Measurements from ENCODE around the gene ARHGAP15.

ARHGAP15 gene

DNA sequence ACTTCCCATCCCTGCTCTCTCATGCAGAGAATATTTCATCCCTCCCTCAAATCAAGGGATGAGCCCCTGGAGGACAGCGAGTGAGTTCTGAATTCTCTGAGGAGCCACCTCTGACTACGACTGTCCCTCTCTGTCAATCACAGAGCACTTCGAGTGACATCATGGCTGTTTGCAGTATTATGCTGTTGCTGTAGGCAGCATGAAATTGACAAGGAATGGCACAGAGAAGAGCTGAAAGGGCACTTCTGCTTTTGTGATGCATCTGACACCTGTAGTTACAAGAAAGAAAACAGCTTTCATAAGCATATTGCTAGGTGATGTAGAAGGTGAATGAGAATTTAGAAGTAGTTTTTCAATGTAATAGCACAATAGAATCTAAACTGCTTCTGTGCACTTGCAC, 166.9 kb downstream of the ARHGAP15 start:
- Histone ChIP-seq H3K79me2 (ENCODE audit: insufficient read depth, low read depth) (no peaks in the 10 kb centered on the region), H4K20me1 (ENCODE audit: insufficient read depth) (no peaks in the 10 kb centered on the region), H3K4me1 (ENCODE audit: low read depth, poor library complexity, severe bottlenecking) (no peaks in the 10 kb centered on the region), H3K4me2 (no peak overlapping the region), H3K27ac (no peak overlapping the region), H3K9ac (no peak overlapping the region), H2AFZ (ENCODE audit: low read depth) (no peak overlapping the region), H3K4me3 (IDR thresholded peaks at IDR 0.05; ENCODE audit: insufficient read depth, low read depth, low read length) (no peak overlapping the region), H3K36me3 (ENCODE audit: insufficient read depth) (no peaks in the 10 kb centered on the region), H3K27me3 (ENCODE audit: insufficient read depth, low read depth) (no peaks in the 10 kb centered on the region)
- TF ChIP-seq, protein P1, sequence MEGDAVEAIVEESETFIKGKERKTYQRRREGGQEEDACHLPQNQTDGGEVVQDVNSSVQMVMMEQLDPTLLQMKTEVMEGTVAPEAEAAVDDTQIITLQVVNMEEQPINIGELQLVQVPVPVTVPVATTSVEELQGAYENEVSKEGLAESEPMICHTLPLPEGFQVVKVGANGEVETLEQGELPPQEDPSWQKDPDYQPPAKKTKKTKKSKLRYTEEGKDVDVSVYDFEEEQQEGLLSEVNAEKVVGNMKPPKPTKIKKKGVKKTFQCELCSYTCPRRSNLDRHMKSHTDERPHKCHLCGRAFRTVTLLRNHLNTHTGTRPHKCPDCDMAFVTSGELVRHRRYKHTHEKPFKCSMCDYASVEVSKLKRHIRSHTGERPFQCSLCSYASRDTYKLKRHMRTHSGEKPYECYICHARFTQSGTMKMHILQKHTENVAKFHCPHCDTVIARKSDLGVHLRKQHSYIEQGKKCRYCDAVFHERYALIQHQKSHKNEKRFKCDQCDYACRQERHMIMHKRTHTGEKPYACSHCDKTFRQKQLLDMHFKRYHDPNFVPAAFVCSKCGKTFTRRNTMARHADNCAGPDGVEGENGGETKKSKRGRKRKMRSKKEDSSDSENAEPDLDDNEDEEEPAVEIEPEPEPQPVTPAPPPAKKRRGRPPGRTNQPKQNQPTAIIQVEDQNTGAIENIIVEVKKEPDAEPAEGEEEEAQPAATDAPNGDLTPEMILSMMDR (conservative IDR thresholded peaks at IDR 0.05; ENCODE audit: low read depth, low read length) = no peak

DNA sequence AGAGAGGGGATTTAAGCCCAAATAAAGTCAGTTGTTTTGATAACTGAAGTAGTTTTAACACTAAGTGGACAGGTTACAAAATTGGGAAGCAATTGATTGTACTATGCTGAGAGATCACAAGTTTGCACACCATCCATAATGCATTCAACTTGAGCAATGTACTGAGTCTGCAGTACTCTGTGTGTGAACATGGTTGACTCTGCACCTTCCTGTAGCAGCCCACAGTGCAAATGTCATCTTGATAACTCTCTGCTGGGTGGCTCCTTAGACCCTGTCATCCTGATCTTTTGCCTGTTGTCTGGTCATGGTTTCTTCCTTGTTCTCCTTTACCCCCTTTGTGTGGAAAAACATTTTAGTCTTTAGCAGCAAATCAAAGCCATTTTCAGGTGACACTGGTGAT, 168.0 kb downstream of the ARHGAP15 start:
- no peaks in the 10 kb centered on the region for H3K4me1 ChIP-seq (ENCODE audit: low read depth, poor library complexity, severe bottlenecking)
- no peak overlapping the region for H2AFZ ChIP-seq (ENCODE audit: low read depth)
- H3K27me3 ChIP-seq (ENCODE audit: insufficient read depth, low read depth) = no peaks in the 10 kb centered on the region
- H3K9ac ChIP-seq = no peak overlapping the region
- H4K20me1 ChIP-seq (ENCODE audit: insufficient read depth) = no peaks in the 10 kb centered on the region
- TF ChIP-seq, protein P1 (conservative IDR thresholded peaks at IDR 0.05; ENCODE audit: low read depth, low read length) = no peak
- H3K4me3 ChIP-seq (IDR thresholded peaks at IDR 0.05; ENCODE audit: insufficient read depth, low read depth, low read length) = no peak overlapping the region
- H3K79me2 ChIP-seq (ENCODE audit: insufficient read depth, low read depth) = no peaks in the 10 kb centered on the region
- no peaks in the 10 kb centered on the region for H3K36me3 ChIP-seq (ENCODE audit: insufficient read depth)
- H3K27ac ChIP-seq = no peak overlapping the region
- H3K4me2 ChIP-seq = no peak overlapping the region

- Histone ChIP-seq H3K4me2 (no peak overlapping the region), H3K4me1 (ENCODE audit: low read depth, poor library complexity, severe bottlenecking) (no peaks in the 10 kb centered on the region), H4K20me1 (ENCODE audit: insufficient read depth) (no peaks in the 10 kb centered on the region), H3K4me3 (IDR thresholded peaks at IDR 0.05; ENCODE audit: insufficient read depth, low read depth, low read length) (no peak overlapping the region), H3K36me3 (ENCODE audit: insufficient read depth) (no peaks in the 10 kb centered on the region), H3K27me3 (ENCODE audit: insufficient read depth, low read depth) (no peaks in the 10 kb centered on the region), H2AFZ (ENCODE audit: low read depth) (no peak overlapping the region), H3K9ac (no peak overlapping the region), H3K79me2 (ENCODE audit: insufficient read depth, low read depth) (no peaks in the 10 kb centered on the region), H3K27ac (no peak overlapping the region)
- TF ChIP-seq, protein P1 (conservative IDR thresholded peaks at IDR 0.05; ENCODE audit: low read depth, low read length) = no peak
Observed at GRCh38 chr2:143300536-143300935, 171.3 kb downstream of the ARHGAP15 start.

DNA sequence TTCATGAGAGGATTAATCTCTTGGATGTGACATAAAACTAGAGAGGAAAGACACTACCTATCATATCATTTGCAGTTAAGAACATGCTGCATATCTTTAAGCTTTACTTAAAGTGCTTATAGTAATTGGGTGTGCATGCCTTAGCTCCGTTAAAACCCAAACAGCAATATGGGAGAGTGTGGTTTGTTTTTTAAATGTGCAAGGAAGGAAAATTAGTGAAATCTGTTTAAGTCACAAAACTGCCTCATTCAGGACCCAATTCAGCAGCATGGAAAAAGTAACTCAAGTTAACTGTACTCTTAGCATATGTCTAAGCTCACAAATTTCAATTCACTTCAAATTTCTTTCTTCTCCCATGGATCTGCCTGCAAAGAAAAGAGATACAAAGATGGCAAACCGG, 182.2 kb downstream of the ARHGAP15 start:
- H3K27me3 ChIP-seq (ENCODE audit: insufficient read depth, low read depth) = no peaks in the 10 kb centered on the region
- H4K20me1 ChIP-seq (ENCODE audit: insufficient read depth) = no peaks in the 10 kb centered on the region
- H3K27ac ChIP-seq = no peak overlapping the region
- H3K9ac ChIP-seq = no peak overlapping the region
- no peak overlapping the region for H3K4me2 ChIP-seq
- no peaks in the 10 kb centered on the region for H3K4me1 ChIP-seq (ENCODE audit: low read depth, poor library complexity, severe bottlenecking)
- no peak overlapping the region for H3K4me3 ChIP-seq (IDR thresholded peaks at IDR 0.05; ENCODE audit: insufficient read depth, low read depth, low read length)
- TF ChIP-seq, protein P1 (conservative IDR thresholded peaks at IDR 0.05; ENCODE audit: low read depth, low read length) = no peak
- no peak overlapping the region for H2AFZ ChIP-seq (ENCODE audit: low read depth)
- H3K79me2 ChIP-seq (ENCODE audit: insufficient read depth, low read depth) = no peaks in the 10 kb centered on the region
- H3K36me3 ChIP-seq (ENCODE audit: insufficient read depth) = no peaks in the 10 kb centered on the region

Measured in KMS-11 (cell line).